ENCODE data around the gene CTBS.
"Not testable (repeated sequence)": the region's sequence is repeated elsewhere in the genome, so short reads cannot be mapped to it uniquely, and the experiment has no call there.

Gene CTBS

DNA sequence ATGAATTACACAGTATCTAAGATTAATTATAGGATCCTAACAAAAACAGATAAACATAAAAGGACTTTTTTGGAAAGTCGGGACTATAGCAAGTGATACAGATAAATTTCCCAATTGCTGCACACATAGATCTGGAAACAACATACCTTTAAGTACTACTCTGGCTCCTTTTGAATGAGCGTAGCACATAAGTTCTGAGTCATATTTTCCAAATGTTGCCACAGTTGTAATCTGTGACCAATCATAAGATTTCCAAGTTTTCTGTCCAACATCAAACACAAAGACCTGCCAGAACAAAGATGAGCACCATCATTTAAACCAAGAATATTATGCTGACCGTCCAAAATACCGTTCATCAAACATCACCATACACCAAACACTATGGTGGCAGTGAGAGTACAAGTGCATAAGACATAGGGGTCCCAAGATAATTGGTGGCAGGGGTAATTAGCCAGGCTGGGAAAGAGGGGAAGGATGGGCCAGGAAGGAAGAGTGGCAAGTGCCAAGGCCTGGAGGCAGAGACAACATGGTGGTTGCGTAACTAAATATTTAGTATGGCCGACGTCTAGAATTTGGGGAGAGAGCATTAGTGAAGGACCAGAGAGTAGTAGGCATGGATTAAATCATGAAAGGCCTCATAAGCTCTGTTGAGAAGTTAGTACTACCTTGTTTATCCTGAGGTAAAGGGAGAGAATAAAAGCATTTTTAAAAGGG is 3.6 kb downstream of the CTBS start:
- Mint-ChIP-seq H3K4me1 (ENCODE audit: low read depth) (peaks cover 45% of the 10 kb centered on the region), H3K27ac (no peak overlapping the region), H3K27me3 (ENCODE audit: low read depth) (no peaks in the 10 kb centered on the region), H3K9me3 (peaks cover 6% of the 10 kb centered on the region), H3K36me3 (ENCODE audit: low read depth) (peaks cover 44% of the 10 kb centered on the region), H3K4me3 (peak overlapping the region; percentile 13)

- peaks cover 34% of the 10 kb centered on the region for H3K4me1 Mint-ChIP-seq (ENCODE audit: low read depth)
- no peak overlapping the region for H3K27ac Mint-ChIP-seq
- H3K27me3 Mint-ChIP-seq (ENCODE audit: low read depth) = no peaks in the 10 kb centered on the region
- no peak overlapping the region for H3K4me3 Mint-ChIP-seq
- peaks cover 6% of the 10 kb centered on the region for H3K9me3 Mint-ChIP-seq
- H3K36me3 Mint-ChIP-seq (ENCODE audit: low read depth) = peaks cover 46% of the 10 kb centered on the region
Observed at GRCh38 chr1:84569216-84569615, 5.0 kb downstream of the CTBS start.

GRCh38 chr1:84550826-84551225 is 23.4 kb downstream of the CTBS start:
- Mint-ChIP-seq H3K4me1 (ENCODE audit: low read depth) (peaks cover 2% of the 10 kb centered on the region), H3K9me3 (no peaks in the 10 kb centered on the region), H3K27ac (no peak overlapping the region), H3K36me3 (ENCODE audit: low read depth) (peaks cover 17% of the 10 kb centered on the region), H3K27me3 (ENCODE audit: low read depth) (no peaks in the 10 kb centered on the region), H3K4me3 (no peak overlapping the region)

DNA sequence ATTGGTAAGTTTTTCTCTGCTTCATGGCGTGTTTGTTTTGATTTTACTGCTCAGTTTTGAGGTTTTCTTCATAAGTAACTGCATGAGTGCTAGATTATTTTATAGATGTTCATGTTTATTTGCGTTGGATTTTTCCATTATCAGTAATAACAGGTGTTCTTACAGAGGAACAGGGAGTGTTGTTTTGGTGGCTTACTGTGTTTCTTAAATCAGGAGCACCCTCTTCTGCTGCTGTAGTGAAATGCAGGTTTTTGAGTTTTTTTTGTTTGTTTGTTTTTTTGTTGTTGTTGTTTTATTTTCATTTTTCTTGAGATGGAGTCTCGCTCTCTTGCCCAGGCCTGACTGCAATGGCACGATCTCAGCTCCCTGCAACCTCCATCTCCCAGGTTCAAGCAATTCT is 32.6 kb downstream of the CTBS start:
- Mint-ChIP-seq H3K36me3 (ENCODE audit: low read depth) (peaks cover 14% of the 10 kb centered on the region), H3K9me3 (no peaks in the 10 kb centered on the region), H3K4me3 (no peak overlapping the region), H3K27me3 (ENCODE audit: low read depth) (no peaks in the 10 kb centered on the region), H3K4me1 (ENCODE audit: low read depth) (peaks cover 22% of the 10 kb centered on the region), H3K27ac (no peak overlapping the region)

GRCh38 chr1:84540759-84541158 is 33.5 kb downstream of the CTBS start:
- H3K4me3 Mint-ChIP-seq = no peak overlapping the region
- H3K36me3 Mint-ChIP-seq (ENCODE audit: low read depth) = peaks cover 14% of the 10 kb centered on the region
- no peaks in the 10 kb centered on the region for H3K9me3 Mint-ChIP-seq
- no peak overlapping the region for H3K27ac Mint-ChIP-seq
- no peaks in the 10 kb centered on the region for H3K27me3 Mint-ChIP-seq (ENCODE audit: low read depth)
- H3K4me1 Mint-ChIP-seq (ENCODE audit: low read depth) = peaks cover 22% of the 10 kb centered on the region

DNA sequence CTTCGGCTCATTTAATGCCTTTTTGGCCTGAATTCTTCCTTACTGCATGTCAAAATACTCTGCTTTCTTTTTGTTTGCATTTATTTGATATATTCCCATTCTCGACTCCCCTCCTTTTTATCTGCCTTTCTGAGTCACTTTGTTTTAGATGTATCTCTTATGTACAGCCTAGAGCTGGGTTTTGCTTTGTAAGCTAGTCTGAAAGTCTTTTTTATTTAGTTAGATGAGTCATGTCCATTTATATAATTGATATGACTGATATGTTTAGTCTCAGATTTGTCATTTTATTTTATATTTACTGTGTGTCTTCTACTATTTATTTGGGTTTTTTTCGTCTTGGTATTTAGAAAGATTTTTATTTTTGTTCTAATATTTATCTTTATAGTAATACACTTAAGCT is 34.3 kb downstream of the CTBS start:
- Mint-ChIP-seq H3K27me3 (ENCODE audit: low read depth) (no peaks in the 10 kb centered on the region), H3K4me1 (ENCODE audit: low read depth) (peaks cover 22% of the 10 kb centered on the region), H3K27ac (no peak overlapping the region), H3K9me3 (no peaks in the 10 kb centered on the region), H3K36me3 (ENCODE audit: low read depth) (peaks cover 15% of the 10 kb centered on the region), H3K4me3 (no peak overlapping the region)

GRCh38 chr1:84538599-84538998 is 35.6 kb downstream of the CTBS start:
- peak overlapping the region; percentile 47 for H3K27ac Mint-ChIP-seq
- no peaks in the 10 kb centered on the region for H3K9me3 Mint-ChIP-seq
- peaks cover 22% of the 10 kb centered on the region for H3K4me1 Mint-ChIP-seq (ENCODE audit: low read depth)
- no peaks in the 10 kb centered on the region for H3K27me3 Mint-ChIP-seq (ENCODE audit: low read depth)
- H3K36me3 Mint-ChIP-seq (ENCODE audit: low read depth) = peaks cover 13% of the 10 kb centered on the region
- H3K4me3 Mint-ChIP-seq = no peak overlapping the region

- Mint-ChIP-seq H3K27me3 (ENCODE audit: low read depth) (no peaks in the 10 kb centered on the region), H3K36me3 (ENCODE audit: low read depth) (no peaks in the 10 kb centered on the region), H3K4me1 (ENCODE audit: low read depth) (no peaks in the 10 kb centered on the region), H3K9me3 (no peaks in the 10 kb centered on the region), H3K27ac (no peak overlapping the region), H3K4me3 (no peak overlapping the region)
Observed at GRCh38 chr1:84525779-84526178, 48.5 kb downstream of the CTBS start.

- Mint-ChIP-seq H3K9me3 (no peaks in the 10 kb centered on the region), H3K4me3 (no peak overlapping the region), H3K27me3 (ENCODE audit: low read depth) (no peaks in the 10 kb centered on the region), H3K27ac (no peak overlapping the region), H3K4me1 (ENCODE audit: low read depth) (no peaks in the 10 kb centered on the region), H3K36me3 (ENCODE audit: low read depth) (no peaks in the 10 kb centered on the region)
Observed at GRCh38 chr1:84524590-84524989, 49.6 kb downstream of the CTBS start.

DNA sequence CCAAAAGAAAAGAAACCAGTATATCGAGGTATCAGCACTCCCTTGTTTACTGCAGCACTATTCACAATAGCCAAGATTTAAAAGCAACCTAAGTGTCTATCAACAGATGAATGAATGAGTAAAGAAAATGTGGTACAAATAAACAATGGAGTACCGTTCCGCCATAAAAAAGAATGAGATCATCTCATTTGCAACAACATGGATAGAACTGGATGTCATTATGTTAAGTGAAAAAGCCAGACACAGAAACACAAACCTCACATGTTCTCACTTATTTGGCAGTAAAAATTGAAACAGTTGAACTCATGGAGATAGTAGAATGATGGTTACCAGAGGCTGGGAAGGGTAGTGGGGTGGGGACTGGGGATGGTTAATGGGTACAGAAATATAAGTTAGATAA is 63.6 kb downstream of the CTBS start:
- H3K9me3 Mint-ChIP-seq = peaks cover 17% of the 10 kb centered on the region
- peaks cover 17% of the 10 kb centered on the region for H3K36me3 Mint-ChIP-seq (ENCODE audit: low read depth)
- no peak overlapping the region for H3K4me3 Mint-ChIP-seq
- no peaks in the 10 kb centered on the region for H3K27me3 Mint-ChIP-seq (ENCODE audit: low read depth)
- H3K27ac Mint-ChIP-seq = no peak overlapping the region
- peaks cover 3% of the 10 kb centered on the region for H3K4me1 Mint-ChIP-seq (ENCODE audit: low read depth)

DNA sequence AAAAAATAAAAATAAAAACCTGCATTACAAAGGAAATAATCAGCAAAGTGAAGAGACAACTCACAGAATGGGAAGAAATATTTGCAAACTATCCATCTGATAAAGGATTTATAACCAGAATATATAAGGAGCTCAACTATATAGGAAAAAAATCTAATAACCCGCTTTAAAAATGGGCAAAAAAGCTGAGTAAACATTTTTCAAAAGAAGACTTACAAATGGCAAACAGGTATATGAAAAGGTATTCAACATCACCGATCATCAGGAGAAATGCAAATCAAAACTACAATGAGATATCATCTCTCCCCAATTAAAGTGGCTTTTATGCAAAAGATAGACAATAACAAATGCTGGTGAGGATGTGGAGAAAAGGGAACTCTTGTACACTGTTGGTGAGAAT is 64.1 kb downstream of the CTBS start:
- no peak overlapping the region for H3K4me3 Mint-ChIP-seq
- peaks cover 6% of the 10 kb centered on the region for H3K4me1 Mint-ChIP-seq (ENCODE audit: low read depth)
- H3K27ac Mint-ChIP-seq = no peak overlapping the region

DNA sequence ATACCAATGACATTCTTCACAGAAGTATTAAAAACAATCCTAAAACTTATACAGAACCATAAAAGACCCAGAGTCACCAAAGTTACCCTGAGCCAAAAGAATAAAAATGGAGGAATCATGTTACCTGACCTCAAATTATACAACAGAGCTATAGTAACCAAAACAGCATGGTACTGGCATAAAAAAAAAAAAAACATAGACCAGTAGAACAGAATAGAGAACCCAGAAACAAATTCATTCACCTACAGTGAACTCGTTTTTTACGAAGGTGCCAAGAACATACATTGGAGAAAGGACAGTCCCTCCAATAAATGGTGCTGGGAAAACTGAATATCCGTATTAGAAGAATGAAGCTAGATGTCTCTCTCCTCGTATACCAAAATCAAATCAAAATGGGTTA is 65.2 kb downstream of the CTBS start:
- H3K36me3 Mint-ChIP-seq (ENCODE audit: low read depth) = peaks cover 20% of the 10 kb centered on the region
- no peaks in the 10 kb centered on the region for H3K27me3 Mint-ChIP-seq (ENCODE audit: low read depth)
- peaks cover 17% of the 10 kb centered on the region for H3K9me3 Mint-ChIP-seq
- H3K27ac Mint-ChIP-seq = no peak overlapping the region
- H3K4me3 Mint-ChIP-seq = no peak overlapping the region
- H3K4me1 Mint-ChIP-seq (ENCODE audit: low read depth) = peaks cover 16% of the 10 kb centered on the region

More for the DNA sequence above, 64.1 kb downstream of the CTBS start:
- Mint-ChIP-seq H3K36me3 (ENCODE audit: low read depth) (peaks cover 17% of the 10 kb centered on the region), H3K27me3 (ENCODE audit: low read depth) (no peaks in the 10 kb centered on the region), H3K9me3 (peaks cover 17% of the 10 kb centered on the region)

GRCh38 chr1:84508510-84508909 is 65.7 kb downstream of the CTBS start:
- H3K27ac Mint-ChIP-seq = peak overlapping the region; percentile 36
- H3K4me1 Mint-ChIP-seq (ENCODE audit: low read depth) = peaks cover 20% of the 10 kb centered on the region
- peak overlapping the region; percentile 40 for H3K4me3 Mint-ChIP-seq
- peaks cover 17% of the 10 kb centered on the region for H3K9me3 Mint-ChIP-seq
- peaks cover 20% of the 10 kb centered on the region for H3K36me3 Mint-ChIP-seq (ENCODE audit: low read depth)
- no peaks in the 10 kb centered on the region for H3K27me3 Mint-ChIP-seq (ENCODE audit: low read depth)

DNA sequence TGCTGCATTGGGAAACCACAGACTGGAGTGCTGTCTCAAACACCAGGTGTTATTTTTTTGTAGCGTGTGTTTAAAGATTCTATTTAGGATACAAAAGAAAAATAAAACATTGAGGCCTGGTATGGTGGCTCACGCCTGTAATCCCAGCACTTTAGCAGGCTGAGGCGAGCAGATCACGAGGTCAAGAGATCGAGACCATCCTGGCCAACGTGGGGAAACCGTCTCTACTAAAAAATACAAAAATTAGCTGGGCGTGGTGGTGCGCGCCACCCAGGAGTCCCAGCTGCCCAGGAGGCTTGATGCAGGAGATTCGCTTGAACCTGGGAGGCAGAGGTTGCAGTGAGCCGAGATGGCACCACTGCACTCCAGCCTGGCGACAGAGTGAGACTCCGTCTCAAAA is 66.4 kb downstream of the CTBS start:
- H3K36me3 Mint-ChIP-seq (ENCODE audit: low read depth) = peaks cover 23% of the 10 kb centered on the region
- peaks cover 17% of the 10 kb centered on the region for H3K9me3 Mint-ChIP-seq
- not testable (repeated sequence) for H3K27me3 Mint-ChIP-seq (ENCODE audit: low read depth); H3K27ac Mint-ChIP-seq; H3K4me3 Mint-ChIP-seq
- H3K4me1 Mint-ChIP-seq (ENCODE audit: low read depth) = peaks cover 25% of the 10 kb centered on the region

DNA sequence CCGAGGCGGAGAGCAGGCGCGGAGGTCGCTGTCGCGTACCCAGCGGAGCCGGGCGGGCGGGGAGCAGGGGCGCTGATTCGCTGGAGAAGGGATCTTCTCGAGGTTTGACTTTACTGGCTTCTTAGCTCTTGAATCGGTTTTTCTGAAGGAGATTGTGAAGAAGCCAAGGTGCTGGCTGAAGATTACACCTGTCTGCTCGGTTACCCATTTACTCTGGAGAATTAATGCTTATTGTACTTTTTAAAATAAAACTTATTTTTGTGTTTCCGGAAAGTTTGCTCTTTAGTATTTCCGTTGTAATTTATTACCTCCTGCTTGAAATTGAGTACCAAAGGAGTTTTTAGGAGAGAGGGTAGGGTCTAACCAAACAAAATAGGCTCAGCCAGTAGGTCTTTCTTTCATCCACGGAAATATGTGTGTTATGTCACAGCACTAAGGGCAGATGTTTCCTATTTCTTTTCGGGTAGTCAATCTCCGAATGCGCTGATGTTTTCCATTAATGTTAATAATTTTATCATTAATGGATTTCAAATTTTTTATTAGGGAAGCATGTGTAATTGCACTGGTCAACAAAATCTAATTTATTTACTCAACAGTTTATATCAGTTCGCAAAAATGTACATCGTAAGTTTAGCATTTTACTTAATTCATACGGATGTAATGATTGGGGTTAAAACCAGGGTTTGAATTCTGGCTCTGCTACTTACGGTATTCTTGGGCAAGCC is 67.3 kb downstream of the CTBS start:
- peaks cover 17% of the 10 kb centered on the region for H3K9me3 Mint-ChIP-seq
- no peaks in the 10 kb centered on the region for H3K27me3 Mint-ChIP-seq (ENCODE audit: low read depth)
- H3K4me1 Mint-ChIP-seq (ENCODE audit: low read depth) = peaks cover 25% of the 10 kb centered on the region
- peaks cover 23% of the 10 kb centered on the region for H3K36me3 Mint-ChIP-seq (ENCODE audit: low read depth)
- H3K4me3 Mint-ChIP-seq = peak overlapping the region; percentile 94
- peak overlapping the region; percentile 99 for H3K27ac Mint-ChIP-seq

Measured in T-helper 1 cell treated with Interleukin-12 subunit alpha and Interleukin-12 subunit beta and Interleukin-4 antibody, amounts not matched to agents 30 μg/mL and 1 μg/mL, for 36 hours (primary cell).